CD4-positive, alpha-beta T cell treated with Interleukin-4 for 1 hour (primary cell): ENCODE results near the gene TDRD9.

Experiments used
- DNase-seq, 2 donors: peaks; one replicate each; pipeline ENCODE4 v3.0.0-alpha.2; 2020 to 2022

TDRD9 gene

DNA sequence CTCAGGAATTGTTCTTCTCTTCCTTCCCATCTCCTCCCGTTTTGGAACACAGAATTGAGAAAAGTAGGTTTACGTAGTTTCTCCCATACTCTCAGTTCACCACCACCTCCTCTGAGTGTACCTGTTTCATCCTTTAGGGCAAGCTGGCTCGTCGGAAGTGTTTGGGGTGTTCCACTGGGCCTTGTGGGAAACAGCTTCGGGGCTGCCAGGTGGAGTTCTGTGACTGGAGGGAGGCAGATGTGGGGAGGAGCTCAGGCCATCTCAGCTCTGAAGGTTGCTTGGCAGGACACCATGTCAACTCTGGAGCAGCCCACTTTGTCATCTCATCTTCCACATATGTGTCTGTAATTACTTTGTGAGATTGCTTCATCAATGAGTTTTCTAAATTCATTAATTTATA lies 67.6 kb downstream of the TDRD9 start:
- DNase-seq = no peak

GRCh38 chr14:103997391-103997790 lies 69.1 kb downstream of the TDRD9 start:
- no peak for DNase-seq

DNA sequence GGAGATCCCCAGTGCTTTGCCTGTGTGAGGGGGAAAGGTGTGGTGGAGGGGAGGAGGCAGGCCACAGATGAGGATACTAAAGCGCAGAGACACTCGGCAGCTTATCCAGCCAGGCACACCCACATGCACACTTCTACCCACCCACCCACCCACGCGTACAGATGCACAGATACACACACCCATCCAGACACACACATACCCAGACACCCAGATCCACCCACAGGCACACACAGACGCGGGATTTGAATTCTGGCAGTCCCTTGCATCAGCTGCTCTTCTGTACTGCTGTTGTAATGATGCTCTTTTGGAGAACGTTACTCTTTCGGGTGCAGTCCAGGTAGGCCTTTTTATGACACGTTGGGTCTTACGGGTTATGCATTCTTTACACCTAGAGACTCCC lies 69.8 kb downstream of the TDRD9 start:
- no peak for DNase-seq

- DNase-seq = no peak
Observed at GRCh38 chr14:103999795-104000440, 71.7 kb downstream of the TDRD9 start.

- DNase-seq = peak in 1 of 2 donors; percentile 14
Observed at GRCh38 chr14:104001003-104001402, 72.7 kb downstream of the TDRD9 start.

DNA sequence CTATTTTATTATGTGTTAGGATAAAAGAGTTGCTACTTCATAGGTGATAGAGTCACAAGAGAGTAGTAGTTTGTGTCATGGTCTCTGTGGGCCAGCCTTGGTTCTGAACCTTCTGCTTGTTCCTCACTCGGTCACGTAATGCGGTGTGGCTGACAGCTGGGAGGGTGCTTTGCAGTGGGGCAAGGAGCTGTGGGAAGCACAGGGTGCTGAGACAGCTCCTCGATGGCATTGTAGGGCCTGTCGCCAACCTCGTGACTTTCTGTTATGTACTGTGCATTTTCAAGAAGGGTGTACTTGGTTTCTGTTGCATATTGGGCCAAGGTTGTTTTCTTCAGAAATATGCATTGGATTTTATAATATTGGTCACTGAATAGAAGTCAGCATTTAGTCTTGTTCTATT lies 75.4 kb downstream of the TDRD9 start:
- no peak for DNase-seq

GRCh38 chr14:104004849-104005248 lies 76.6 kb downstream of the TDRD9 start:
- no peak for DNase-seq

DNA sequence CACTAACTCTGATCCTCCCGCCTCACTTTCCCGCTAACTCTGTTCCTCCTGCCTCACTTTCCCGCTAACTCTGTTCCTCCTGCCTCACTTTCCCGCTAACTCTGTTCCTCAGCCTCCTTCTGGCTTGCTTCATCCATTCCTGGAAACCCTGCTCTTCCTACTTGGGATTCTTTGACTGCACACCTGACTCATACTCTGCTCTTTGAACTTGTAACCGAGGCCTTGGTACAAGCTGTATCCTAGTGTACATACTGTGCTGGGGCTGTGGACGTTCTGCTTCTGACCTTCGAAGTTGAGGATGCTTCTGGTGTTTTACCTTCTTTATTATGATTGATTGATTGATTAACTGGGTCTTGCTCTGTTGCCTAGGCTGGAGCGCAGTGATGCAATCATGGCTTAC lies 77.2 kb downstream of the TDRD9 start:
- DNase-seq = no peak

DNA sequence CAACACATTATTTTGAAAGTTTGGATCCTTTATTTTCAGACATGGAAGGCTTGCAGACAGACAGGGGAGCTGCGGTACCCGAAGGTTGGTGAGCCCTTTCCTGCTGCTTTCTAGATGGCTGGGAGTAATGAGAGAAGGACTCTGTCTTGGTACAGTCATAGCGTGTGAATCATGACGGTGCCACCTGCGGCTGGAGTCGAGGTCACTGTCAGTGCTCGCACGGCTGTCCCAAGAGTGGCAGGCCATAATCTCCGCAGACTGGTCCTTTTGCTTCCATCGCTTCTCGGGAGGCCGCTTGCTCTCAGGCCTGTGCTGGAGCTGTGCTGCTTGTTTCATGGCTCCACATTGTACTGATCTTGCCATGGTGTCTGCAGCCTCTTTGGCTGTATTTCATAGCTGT lies 78.9 kb downstream of the TDRD9 start:
- no peak for DNase-seq

GRCh38 chr14:104009297-104009696 lies 81.0 kb downstream of the TDRD9 start:
- DNase-seq = no peak

DNA sequence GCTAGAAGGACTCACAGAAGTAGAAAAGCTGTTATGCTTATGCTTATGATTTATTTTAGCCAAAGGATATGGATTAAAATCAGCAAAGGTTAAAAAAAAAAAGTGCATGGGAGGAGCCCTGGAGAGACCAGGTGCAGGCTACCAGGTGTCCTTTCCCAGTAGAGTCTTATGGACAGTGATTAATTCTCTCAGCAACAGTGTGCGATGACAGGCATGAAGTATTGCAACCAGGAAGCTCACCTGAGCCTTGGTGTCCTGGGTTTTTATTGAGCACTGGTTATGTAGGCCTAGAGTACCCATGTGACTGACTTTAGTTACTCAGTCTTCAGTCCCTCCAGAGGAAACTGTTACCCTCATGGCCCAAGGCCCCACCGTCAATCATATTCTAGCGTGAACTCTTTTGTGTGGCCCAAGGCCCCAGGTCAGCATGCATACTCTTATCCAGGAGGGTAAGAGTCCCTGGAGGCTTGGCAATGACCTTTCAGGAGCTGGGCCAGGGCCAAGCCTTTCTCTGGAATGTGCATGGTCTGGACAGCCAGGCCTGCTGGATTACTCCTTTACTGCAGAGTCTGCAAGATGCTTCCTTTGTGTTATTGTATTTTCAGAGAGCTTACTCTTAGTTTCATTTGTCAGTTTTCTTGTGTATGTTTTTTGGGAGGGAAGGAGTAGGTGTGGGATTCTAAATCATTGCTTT lies 83.7 kb downstream of the TDRD9 start:
- no peak for DNase-seq

DNA sequence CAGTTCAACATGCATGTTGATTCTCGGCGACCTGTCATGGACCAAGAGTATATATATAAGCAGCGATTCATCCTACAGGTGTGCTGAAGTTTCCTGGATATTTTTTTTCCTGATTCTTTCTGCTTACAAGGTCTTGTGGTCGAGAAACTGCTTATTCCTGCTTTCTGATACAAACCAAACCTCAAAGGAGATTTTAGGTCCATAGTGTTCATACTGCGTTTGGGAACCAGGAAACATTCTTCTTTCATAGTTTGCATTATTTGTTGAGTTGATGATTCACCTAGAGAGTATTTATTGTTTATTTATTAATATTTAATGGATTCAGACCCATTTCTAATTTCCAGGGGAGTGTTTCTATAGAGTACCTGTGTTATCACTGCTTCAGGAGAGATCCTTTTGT lies 86.5 kb downstream of the TDRD9 start:
- no peak for DNase-seq

- no peak for DNase-seq
Observed at GRCh38 chr14:104016873-104017650, 88.8 kb downstream of the TDRD9 start.

DNA sequence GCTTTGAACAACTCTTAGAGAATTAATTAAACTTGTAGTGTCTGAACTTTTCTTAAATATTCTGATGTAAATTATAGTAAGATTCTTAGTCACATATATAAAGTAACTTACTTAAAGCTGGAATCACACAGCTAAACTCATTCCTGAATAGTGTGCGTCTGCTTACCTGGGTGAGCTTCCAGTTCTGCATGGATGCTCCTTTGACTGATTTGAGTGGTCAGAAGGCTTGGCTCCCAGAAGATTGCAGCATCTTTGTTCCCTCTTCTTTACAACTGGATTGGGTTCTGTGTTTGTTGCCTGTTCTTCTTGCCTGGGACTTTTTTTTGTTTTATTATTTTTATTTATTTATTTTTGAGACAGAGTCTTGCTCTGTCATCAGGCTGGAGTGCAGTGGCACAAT lies 90.8 kb downstream of the TDRD9 start:
- no peak for DNase-seq

DNA sequence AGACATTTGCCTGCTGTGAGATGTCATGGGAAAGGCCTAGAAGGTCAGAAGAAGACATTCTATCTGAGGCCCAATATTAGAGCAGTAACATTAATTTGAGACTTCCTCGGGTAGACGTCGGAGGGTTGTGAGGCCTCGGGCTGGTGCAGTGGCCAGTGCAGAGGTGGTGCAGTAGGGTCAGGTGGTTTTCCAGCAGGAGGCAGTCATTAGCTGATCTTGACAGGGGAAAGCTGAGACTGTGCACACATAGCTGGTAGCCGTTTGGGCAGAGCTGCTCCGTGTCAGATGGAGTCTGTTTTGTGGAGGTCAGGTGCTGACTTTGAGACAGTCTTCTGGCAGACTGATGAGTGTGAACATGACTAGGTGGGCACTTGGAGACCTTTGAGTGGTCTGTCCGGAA lies 91.5 kb downstream of the TDRD9 start:
- no peak for DNase-seq

DNA sequence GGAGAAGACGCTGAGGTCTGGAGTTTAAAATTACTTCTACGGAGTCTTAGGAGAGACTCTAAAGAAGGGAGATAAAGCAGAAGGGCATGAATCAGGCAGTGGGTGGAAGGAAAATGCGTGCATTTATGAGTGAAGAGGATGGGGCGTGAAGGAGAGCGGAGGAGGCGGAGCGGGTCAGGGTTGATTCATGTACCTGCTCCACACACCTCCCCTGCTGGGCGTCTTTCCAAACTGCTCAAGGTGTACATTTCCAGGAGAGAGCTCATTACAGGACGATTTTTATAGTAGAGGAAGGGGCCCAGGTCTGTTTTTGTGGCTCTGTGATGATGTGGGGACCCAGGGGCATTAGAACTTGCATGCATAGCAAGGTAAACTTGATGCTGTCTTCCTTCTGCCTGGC lies 92.2 kb downstream of the TDRD9 start:
- no peak for DNase-seq

GRCh38 chr14:104023325-104024055 lies 95.2 kb downstream of the TDRD9 start:
- no peak for DNase-seq

DNA sequence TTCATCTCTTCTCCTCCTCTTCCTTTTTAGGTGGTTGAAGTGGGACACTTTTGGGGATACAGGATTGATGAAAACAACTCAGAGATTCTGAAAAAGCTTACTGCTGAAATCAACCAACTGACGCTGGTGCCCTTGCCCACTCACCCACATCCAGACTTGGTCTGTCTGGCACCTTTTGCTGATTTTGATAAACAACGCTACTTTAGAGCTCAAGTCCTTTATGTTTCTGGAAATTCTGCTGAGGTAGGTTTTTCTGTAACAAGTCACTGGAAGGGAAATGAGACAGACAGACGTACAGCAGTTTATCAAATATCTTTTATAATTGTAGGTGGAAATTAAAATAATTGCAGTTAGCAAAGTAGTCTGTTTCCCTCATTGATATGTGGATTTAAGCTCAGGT lies 97.3 kb downstream of the TDRD9 start:
- no peak for DNase-seq

DNA sequence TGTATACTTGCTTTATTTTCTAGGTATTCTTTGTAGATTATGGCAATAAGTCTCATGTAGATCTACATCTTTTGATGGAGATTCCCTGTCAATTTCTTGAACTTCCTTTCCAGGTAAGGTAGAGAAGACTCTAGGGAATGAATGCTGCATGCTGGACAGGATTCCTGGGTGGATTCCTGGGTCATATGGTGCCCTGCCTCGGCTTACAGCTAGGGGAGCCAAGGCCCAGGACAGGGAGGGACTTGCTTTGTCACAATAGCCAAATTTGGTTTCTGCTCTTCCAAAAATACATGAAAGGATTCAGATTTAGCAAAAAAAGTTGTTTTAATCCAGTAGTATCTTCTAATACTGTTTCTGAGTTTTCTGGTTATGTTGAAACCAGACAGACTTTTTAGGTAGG lies 97.8 kb downstream of the TDRD9 start:
- DNase-seq = no peak

DNA sequence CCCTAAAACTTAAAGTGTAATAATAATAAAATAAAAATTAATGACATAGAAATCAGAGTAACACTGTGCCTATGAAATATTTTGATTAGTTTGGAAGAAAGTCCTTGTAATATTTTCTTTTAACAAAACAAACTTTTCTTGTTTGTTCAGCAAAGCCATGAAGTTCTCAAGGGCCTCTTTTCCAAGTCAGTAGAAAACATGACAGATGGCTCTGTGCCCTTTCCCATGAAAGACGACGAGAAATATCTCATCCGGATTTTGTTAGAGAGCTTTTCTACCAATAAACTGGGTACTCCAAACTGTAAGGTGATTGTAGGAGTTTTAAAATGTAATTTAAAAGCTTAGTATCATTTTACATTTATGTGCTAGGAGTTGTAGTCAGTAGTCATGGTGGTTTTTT lies 102.7 kb downstream of the TDRD9 start:
- no peak for DNase-seq

GRCh38 chr14:104031384-104031783 lies 103.1 kb downstream of the TDRD9 start:
- no peak for DNase-seq

GRCh38 chr14:104034976-104035699 lies 106.9 kb downstream of the TDRD9 start:
- no peak for DNase-seq

- no peak for DNase-seq
Observed at GRCh38 chr14:104036212-104036611, 108.0 kb downstream of the TDRD9 start.
